OCI-LY1 (cell line): ENCODE results near the gene LDLRAD4.

Source experiments
- CTCF ChIP-seq: fragments of 200-600 bp; sonication (generic), shearing (Covaris generic); IDR thresholded peaks from 2 replicates; pipeline ENCODE4 v1.5.1; 2017; ENCODE audit warnings: mild to moderate bottlenecking, antibody characterized with exemption, low read length, moderate library complexity, mixed read lengths
- EZH2 ChIP-seq: fragments of 200-600 bp; sonication (generic), shearing (Covaris generic); IDR thresholded peaks from 2 replicates; pipeline ENCODE4 v1.8.0; 2017; ENCODE audit warnings: borderline replicate concordance, mixed run types, mild to moderate bottlenecking, antibody characterized with exemption, low read length, moderate library complexity, mixed read lengths

GRCh38 chr18:13454363-13455150 is 236.0 kb downstream of the LDLRAD4 start:
- TF ChIP-seq CTCF: no peak
- no peak for TF ChIP-seq EZH2
